HepG2 (cell line): ENCODE results near the gene DPM2. TPM values are rescaled to one million over a fixed set of nuclear protein-coding genes. Genes with fewer than 3 reads are reported as not detected.

Experiments
- ERF ChIP-seq: IDR thresholded peaks from 2 replicates; pipeline ENCODE4 v1.6.1; 2018; ENCODE audit warnings: missing biosample characterization, missing genetic modification reagents
- FUBP1 ChIP-seq: sonication (generic); formaldehyde crosslinking; IDR thresholded peaks from 2 replicates; pipeline ENCODE4 v1.5.1; 2020; ENCODE audit warnings: missing genetic modification reagents, mild to moderate bottlenecking, borderline replicate concordance
- HMG20B ChIP-seq: conservative IDR thresholded peaks from 2 replicates; pipeline ENCODE4 v1.6.1; 2016; ENCODE audit warnings: missing genetic modification reagents, missing compliant biosample characterization
- POGK ChIP-seq: sonication (generic); formaldehyde crosslinking; conservative IDR thresholded peaks from 2 replicates; pipeline ENCODE4 v1.8.0; 2022; ENCODE audit warnings: mild to moderate bottlenecking, moderate library complexity, missing genetic modification reagents
- SP1 ChIP-seq, 2 experiments: fragments of 450-650 bp in 1 of 2; sonication (generic) in 1 of 2; formaldehyde crosslinking in 1 of 2; IDR thresholded peaks; 2 replicates each; pipeline versions ENCODE4 v1.4.0 to v1.6.1; 2016 to 2020; ENCODE audit warnings: missing genetic modification reagents in 1 of 2
- SP4 ChIP-seq: sonication (generic); formaldehyde crosslinking; IDR thresholded peaks from 2 replicates; pipeline ENCODE4 v1.8.1; 2023; ENCODE audit warnings: mild to moderate bottlenecking, missing genetic modification reagents
- TBX2 ChIP-seq: sonication (generic); formaldehyde crosslinking; IDR thresholded peaks from 2 replicates; pipeline ENCODE4 v1.5.0; 2020; ENCODE audit warnings: missing genetic modification reagents, mild to moderate bottlenecking, borderline replicate concordance
- ZHX2 ChIP-seq, 2 experiments: sonication (generic) in 1 of 2; formaldehyde crosslinking in 1 of 2; IDR thresholded peaks; 2 replicates each; pipeline versions ENCODE4 v1.6.1 to v1.9.0; 2014 to 2022; ENCODE audit warnings: antibody characterized with exemption in 1 of 2, borderline replicate concordance in 1 of 2, inconsistent platforms in 1 of 2, low read depth in 1 of 2, missing genetic modification reagents in 1 of 2
- ZNF101 ChIP-seq: sonication (generic); formaldehyde crosslinking; IDR thresholded peaks from 2 replicates; pipeline ENCODE4 v1.4.0; 2020; ENCODE audit warnings: mild to moderate bottlenecking, low read depth, missing genetic modification reagents, borderline replicate concordance
- ZNF878 ChIP-seq: sonication (generic); formaldehyde crosslinking; IDR thresholded peaks from 2 replicates; pipeline ENCODE4 v1.8.1; 2023; ENCODE audit warnings: mild to moderate bottlenecking, missing genetic modification reagents, moderate library complexity
- ZZZ3 ChIP-seq: sonication (generic); formaldehyde crosslinking; IDR thresholded peaks from 2 replicates; pipeline ENCODE4 v1.4.0; 2020; ENCODE audit warnings: missing genetic modification reagents, mild to moderate bottlenecking, borderline replicate concordance
- polyA plus RNA-seq, 8 experiments: library from polyadenylated mRNA; depleted of rRNA in 3 of 8; stranded (reverse) in 7 of 8; unstranded in 1 of 8; fragments of >200 nt; fragmentation: Illumina TruSeq in 4 of 8; extraction: Trizol in 4 of 8; gene quantifications; 2 replicates each; pipeline versions ENCODE4 v1.2.1 to v1.2.3, GENCODE V29; 2011 to 2016; ENCODE audit warnings: low read depth in 4 of 8, missing spikeins in 1 of 8, mixed read lengths in 1 of 8; ENCODE audit not compliant: insufficient read depth in 1 of 8
- total RNA-seq, 5 experiments: library from RNA; depleted of rRNA; stranded (reverse); fragments of >200 nt; fragmentation: Illumina TruSeq; extraction: Trizol; gene quantifications; 2 replicates each; pipeline ENCODE4 v1.2.3, GENCODE V29; 2016; ENCODE audit warnings: low read depth in 1 of 5

The DPM2 gene
- total and polyA plus RNA-seq, 2 of the 13 experiments (the other 11 are each of a cell fraction or from before 2014, with no cell fraction given), result 24.8 to 35.3 TPM

- TF ChIP-seq HMG20B (CRISPR knock-in tag), result 0 out of 2 replicates have a peak, but pooled peaks have one; percentile 54
- peak; percentile 72; the same call in 1 of the 2 replicates for TF ChIP-seq ERF
- no peak for TF ChIP-seq FUBP1
- peak; percentile 88 for TF ChIP-seq ZNF878
- no peak for TF ChIP-seq SP1 (IDR thresholded peaks at IDR 0.05)
- TF ChIP-seq SP1 (CRISPR knock-in tag; IDR thresholded peaks at IDR 0.05), result peak; percentile 44; the same call in 1 of the 2 replicates
- TF ChIP-seq POGK, result no peak
- no peak for TF ChIP-seq ZNF101 (CRISPR knock-in tag)
- TF ChIP-seq ZZZ3 (CRISPR knock-in tag), result 0 out of 2 replicates have a peak, but pooled peaks have one; percentile 41
- TF ChIP-seq SP4 (CRISPR knock-in tag), result peak; percentile 38; the same call in 1 of the 2 replicates
- TF ChIP-seq TBX2, result no peak; the same call in 1 of the 2 replicates
- TF ChIP-seq ZHX2 (IDR thresholded peaks at IDR 0.05; ENCODE audit: low read depth), result no peak
- no peak for TF ChIP-seq ZHX2 (CRISPR knock-in tag; IDR thresholded peaks at IDR 0.05; ENCODE audit: borderline replicate concordance)
Measured at GRCh38 chr9:127903557-127904475, 33.8 kb downstream of the DPM2 start (continued).
